PFSK-1 (cell line): ENCODE data around the gene POU2AF3.

Experiments used
- FOXP2 ChIP-seq: optimal IDR thresholded peaks from 2 replicates; pipeline ENCODE3; 2011; ENCODE audit warnings: borderline replicate concordance, control low read depth, inconsistent platforms; ENCODE audit not compliant: insufficient read depth; ENCODE audit errors: extremely low read length, extremely low read depth
- POLR2AphosphoS5 ChIP-seq: IDR thresholded peaks from 2 replicates; pipeline ENCODE4 v1.6.1; 2012; ENCODE audit warnings: low read depth, mild to moderate bottlenecking, control low read depth, low read length, moderate library complexity
- REST ChIP-seq, 2 experiments: IDR thresholded peaks; 2 replicates each; pipeline versions ENCODE4 v1.6.1 to v1.8.0; 2011 to 2012; ENCODE audit warnings: low read depth in 2 of 2, low read length in 2 of 2, control low read depth in 1 of 2, inconsistent platforms in 1 of 2, mild to moderate bottlenecking in 1 of 2, moderate library complexity in 1 of 2; ENCODE audit not compliant: insufficient read depth in 1 of 2
- SIN3A ChIP-seq: IDR thresholded peaks from 2 replicates; pipeline ENCODE4 v1.6.1; 2012; ENCODE audit warnings: mild to moderate bottlenecking, low read length, moderate library complexity, borderline replicate concordance; ENCODE audit not compliant: insufficient read depth
- TAF1 ChIP-seq: IDR thresholded peaks from 2 replicates; pipeline ENCODE4 v1.6.1; 2012; ENCODE audit warnings: low read length, control low read depth, borderline replicate concordance; ENCODE audit not compliant: insufficient read depth

GRCh38 chr11:111301842-111302118 lies 3.4 kb downstream of the POU2AF3 start:
- TF ChIP-seq SIN3A (no peak), POLR2AphosphoS5 (no peak), TAF1 (no peak), REST (IDR thresholded peaks at IDR 0.05; ENCODE audit: insufficient read depth in 1 of 2, low read depth in 2 of 2, low read length in 2 of 2) (no peak), FOXP2 (no peak)
